NCI-H128 (cell line): ENCODE measurements around the gene AMPH.

ENCODE experiments used
- DNase-seq: peaks from one replicate; lab custom pipeline; 2025; ENCODE audit not compliant: unreplicated experiment; lab: John Stamatoyannopoulos, UW

Gene AMPH

DNA sequence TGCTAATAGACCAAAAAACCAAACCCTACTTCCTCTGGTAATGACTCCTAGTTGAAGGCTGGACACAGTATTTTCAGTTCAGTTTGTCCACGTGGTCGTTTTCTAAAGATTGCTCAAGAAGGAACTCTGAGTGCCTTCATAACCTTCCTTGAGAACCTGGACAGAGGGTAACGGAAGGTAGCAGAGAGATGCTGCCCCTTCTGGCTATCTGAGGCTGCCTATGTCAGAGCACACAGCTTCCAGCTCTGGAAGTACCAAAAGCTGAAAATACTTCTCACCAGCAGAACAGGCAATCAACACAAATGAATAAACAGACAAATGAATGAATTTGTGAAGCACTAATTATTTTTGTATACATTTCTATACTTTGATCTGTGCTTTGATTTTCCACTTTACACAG lies 85.2 kb downstream of the AMPH start:
- no peak for DNase-seq

DNA sequence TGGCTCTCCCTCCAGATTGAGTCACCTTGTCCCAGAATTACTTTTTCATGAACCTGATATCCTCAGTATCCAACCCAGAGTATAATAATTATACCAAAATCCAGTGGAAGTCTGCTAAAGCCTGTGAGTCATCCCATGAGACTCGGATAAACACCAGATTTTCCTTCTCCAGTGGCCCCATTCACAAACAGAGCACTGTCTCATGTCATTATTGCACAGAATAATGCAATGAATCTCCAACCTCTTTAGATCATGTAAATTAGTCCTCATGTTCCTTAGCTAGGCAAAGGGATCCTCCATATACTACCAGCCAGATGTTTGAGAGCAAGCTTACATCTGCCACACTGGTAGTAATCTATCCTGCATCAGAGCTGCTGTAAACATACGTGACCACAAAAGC lies 89.0 kb downstream of the AMPH start:
- DNase-seq, result no peak

DNA sequence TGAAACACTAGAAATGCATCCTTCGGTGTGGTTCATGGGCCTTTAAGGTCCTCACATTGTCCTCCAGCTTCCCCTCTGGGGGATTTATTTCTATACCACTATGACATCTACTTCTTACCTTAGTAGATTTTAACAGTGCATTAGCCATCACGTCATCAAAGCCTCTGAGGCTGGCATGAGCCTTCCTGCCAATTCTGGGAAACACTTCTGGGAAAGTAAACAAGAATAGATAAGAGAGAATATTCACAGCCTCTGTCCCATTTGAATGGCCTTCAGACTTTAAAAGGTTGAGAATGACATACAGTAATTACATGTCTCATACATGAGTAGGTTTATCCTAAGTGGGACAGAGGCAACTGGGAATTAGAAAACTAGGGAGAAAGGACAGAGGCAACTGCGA lies 89.7 kb downstream of the AMPH start:
- no peak for DNase-seq

DNA sequence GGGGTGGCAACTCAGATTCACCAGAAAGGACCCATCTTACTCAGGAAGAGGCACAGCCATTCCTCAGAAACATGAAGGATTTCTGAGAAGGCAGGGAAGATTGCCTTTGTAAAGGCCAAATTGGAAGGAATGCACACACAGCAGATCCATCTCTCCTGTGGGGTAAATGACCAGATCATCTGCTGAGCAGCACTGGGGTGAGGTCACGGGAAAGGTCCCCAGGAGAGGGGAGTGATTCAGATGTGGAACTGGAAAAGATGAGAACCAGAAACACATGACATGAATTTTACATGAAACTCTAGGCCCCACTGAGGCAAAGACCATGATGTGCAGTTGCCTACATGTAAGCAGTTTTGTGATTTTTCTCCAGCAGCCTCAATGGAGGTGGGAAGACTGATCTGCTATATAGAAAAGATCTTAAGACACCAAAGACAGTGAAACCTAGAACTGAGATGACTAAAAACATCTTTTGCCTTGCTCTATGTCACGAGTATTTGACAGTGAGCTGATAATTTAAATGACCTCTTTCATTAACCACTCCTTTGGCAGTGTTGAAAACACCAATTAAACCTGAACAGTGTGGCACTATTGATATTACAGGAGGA lies 91.6 kb downstream of the AMPH start:
- DNase-seq, result no peak

DNA sequence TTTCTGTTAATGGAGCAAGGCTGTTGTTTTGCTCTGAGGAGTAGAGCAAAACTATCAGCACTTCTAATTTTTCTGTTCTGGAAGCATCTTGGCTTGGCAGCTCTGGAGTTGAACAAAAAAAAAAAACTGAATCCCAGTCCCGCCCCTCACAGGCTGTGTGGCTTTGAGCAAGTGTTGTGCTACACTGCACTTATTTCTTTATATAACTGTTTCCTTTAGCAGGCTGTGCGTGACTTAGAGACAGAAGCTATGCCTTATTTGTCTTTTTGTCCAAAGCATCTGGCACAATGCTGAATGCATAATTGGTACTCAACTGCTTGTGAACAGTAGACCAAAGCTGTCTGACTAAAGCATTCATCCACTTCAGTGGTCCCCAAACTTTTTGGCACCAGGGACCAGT lies 96.1 kb downstream of the AMPH start:
- DNase-seq, result no peak

DNA sequence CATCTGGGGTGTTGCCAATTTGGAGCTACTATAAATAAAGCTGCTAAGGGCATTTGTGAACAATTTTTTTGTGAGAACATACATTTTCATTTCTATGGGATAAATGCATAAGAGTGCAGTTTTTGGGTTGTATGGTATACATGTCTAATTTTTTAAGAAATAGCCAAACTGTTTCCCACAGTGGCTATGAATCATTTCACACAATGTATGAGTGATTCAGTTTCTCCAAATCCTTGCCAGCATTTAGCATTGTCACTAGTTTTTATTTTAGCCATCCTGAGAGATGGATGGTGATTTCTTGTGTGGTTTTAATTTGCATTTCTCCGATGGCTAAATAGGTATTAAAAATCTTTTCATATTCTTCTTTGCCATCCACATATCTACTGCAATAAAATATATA lies 105.3 kb downstream of the AMPH start:
- no peak for DNase-seq

DNA sequence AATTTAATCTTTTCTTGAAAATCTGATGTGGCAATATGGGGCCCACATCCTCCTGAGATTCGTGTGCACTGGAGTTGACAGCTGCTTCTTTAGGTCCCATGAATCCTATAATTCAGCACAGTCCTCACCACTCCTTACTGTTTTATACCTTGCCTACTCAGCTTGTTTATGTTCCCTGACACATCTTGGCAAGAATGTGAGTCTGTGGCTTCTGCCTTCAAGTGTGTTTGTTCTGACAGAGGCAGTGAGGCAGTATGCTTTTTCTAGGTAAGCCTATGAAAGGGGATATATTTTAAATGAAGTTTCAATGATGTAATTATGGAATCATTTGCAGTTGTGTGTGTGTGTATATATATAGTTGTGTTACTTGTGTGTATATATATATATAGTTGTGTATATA lies 106.4 kb downstream of the AMPH start:
- no peak for DNase-seq

DNA sequence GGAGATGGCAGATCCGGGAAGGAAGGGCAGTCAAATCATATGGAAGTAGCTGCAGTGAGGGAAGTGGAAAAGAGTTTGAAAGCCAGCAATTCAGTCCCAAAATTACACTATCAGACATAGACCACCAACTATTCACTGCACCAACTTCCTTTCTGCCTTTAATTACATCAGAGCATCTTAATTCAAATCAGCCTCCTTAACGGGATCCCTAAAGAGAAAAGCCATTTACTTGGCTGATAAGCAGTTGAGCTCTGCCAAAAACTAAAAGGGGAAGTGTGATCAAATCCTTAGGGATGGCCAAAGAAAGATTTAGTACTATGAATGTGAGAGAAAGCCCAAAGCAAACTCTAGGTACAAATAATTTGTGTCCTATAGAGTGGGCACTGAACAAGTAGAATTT lies 110.4 kb downstream of the AMPH start:
- DNase-seq, result no peak

DNA sequence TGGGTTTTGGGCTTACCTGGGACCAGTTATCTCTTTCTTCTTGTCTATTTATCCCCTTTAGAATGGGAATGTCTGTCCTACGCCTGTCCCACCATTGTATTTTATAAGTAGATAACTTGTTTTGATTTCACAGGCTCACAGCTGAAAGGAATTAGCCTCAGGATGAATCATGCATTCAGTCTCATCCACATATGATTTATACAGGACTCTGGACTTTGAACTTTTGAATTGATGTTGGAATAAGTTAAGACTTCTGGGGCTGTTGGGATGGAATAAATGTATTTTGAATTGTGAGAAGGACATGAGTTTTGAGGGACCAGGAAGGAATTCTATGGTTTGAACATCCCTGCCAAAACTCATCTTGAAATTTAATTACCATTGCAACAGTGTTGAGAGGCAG lies 112.6 kb downstream of the AMPH start:
- no peak for DNase-seq

DNA sequence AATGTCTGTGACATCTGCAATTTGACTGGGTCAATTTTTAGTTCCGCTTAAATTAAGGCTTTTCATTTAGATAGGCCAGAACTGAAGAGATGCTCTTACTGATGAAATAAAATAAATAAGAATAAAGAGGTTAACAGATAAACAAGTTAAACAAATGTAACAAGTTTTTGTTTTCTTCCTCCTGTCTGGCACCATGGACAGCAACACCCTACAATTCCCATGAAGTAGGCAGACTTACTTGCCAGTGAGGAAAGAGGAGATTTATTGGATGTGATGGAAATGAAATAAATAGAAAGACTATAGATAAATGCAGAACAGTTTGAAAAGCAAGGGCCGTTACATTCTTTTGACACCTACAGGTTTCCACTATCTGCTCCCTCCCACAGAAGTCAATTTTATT lies 118.5 kb downstream of the AMPH start:
- DNase-seq, result no peak

DNA sequence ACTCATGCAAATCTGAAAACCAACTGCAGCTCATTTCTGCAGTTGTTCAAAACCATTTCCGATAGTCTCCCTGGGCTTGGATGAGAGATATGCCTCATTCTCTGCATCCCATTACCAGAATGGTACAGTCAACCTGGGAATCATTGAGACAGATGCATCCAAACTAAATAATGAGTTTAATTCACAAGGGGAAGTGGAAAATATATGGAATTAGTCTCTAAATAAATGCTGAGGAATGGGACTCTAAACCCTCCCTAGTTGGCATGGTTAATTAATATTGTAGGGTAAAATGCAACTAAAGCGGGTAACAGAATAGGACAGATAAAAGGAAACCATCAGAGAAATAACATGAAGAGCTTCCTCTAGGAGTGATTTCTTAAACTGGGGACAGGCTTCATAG lies 118.9 kb downstream of the AMPH start:
- no peak for DNase-seq

DNA sequence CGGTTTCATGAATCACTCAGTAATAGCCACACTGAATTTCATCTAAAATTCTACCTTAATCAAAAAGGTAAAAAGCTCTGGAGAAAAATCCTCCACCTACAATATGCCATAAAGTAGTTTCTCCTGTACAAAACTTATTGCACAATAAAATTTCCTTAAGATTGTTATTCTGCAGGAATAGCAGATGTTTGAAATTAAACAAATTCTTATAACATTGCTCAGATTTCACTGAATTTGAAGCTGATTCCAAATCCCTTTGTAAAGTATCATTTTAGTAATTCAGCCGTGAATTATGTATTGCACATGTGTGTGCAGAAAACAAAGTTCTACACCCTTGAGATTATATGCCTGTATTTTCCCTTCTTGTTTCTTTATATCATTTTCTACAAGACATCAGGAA lies 123.8 kb downstream of the AMPH start:
- no peak for DNase-seq

DNA sequence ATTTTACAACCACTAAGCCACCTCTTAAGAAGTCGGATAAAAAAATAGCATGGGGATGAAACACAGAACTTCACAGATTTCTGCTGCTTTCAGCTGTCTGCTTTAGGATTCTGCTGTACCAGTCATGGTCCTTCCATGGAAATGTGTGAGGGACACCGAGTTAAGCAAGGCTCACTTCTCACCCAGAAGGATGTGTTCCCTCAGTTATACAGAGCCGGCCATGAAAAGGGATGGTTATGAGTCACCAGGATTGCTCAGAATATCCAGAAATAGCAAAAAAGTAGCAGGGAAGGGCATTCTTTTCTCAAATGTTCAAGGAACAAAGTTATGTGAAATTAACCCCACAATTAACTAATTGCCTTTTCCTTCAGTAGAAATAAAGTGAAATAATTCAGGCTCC lies 124.4 kb downstream of the AMPH start:
- no peak for DNase-seq

DNA sequence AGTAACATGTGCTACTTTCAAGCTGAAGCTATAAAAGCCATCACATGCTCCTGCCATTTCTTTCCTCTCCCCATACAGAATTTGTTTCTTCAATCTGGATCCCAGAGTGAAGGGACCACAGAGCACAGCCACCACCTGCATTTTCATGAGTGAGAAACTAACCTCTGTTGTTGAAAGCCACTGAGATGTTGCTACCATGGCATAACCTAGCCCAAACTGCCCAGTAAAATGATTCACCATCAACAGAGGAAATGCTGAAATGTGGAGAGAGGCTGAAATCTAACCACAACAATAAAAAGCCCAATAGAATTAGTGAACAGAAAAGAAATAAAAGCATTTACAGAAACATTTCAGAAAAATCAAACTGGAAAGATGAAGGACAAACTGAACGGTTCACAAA lies 125.2 kb downstream of the AMPH start:
- DNase-seq, result no peak

DNA sequence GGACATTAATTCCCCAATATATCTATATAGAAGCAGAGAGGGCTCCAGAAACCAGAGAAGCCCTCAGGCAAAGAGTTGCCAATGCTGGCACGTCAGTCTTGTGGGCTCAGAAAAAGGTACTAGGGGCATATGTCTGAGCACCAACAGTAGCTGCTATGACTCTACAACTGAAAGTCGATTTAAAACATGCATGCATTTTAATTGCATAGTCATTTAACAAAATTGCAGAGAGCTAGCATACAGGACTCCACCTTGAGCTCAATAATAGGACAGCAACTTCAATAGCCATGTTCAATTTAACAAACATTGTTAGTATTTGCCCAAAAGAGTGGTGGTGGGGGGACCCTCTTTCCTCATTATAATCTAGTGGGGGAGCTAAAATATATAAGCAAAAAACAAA lies 126.5 kb downstream of the AMPH start:
- DNase-seq, result no peak

DNA sequence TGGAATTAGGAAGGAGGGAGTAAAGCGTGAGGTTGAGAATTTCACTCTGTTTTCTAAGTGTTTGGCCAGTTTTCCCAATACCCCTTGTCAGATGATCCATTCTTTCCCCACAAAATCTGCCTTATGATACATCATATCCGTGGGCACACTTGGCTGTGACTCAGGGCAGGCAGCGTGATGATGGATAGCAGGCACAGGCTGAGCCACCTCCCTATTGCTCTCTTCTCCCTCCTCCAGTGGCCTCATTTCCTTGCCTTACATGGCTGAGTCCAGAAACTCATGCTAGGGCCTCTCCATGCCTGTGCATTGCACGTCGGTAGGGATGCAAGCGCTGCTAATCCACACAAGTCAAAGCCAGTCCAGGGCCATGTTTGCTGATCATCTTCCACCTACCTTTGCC lies 128.3 kb downstream of the AMPH start:
- DNase-seq, result no peak

DNA sequence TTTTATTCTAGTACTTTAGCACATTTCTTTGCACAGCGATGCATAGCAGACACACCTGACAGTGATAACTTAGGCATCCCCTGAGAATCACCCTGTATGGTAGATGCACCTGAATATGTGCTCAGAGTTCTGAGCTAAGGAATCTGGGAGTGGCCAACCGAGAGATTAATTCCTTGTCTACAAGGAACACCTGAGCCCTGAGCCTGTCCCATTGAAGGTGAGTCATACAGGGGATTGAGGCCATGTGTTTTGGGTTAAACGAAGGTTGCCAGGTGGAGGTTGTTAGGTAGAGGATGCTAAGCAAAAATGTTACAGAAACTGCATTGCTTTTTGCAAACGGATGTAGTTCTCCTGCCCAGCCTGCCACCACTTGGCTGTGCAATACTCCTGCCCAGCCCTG lies 128.9 kb downstream of the AMPH start:
- no peak for DNase-seq

DNA sequence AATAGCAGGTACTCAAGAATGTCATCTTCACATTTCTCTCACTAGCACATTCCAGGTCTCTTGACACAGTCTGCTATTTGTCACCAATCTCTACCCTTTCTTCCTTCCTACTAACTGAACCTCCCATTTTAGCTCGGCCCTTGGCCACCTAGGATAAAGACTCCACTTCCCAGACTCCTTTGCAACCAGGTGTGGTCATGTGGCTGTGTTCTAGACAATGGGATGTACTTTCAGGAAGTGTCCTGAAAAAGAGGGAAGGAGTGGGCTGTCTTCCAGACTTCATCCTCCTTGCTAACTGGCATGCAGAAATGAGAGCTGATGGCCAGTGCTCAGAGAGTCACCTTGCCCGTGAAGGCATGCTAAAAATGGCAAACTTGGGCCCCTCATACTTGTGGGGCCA lies 139.2 kb downstream of the AMPH start:
- DNase-seq, result no peak

DNA sequence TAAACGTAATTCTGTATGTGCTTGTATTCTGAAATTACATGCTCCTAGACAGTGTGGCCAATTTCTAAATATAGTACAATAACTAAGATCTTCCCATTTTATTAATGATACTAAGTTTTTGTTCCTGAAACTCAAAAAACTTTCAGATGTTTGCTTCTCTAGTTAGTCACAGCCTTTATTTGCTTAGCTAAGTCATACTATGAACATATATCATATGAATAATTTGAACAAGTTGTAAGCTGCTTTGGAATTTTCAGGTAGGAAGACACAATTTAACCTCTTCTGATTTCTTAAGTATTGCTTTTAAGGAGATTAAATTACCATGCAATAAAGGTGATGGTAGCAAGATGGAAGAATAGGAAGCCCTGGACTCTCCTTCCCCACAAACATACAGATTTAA lies 148.7 kb downstream of the AMPH start:
- no peak for DNase-seq

DNA sequence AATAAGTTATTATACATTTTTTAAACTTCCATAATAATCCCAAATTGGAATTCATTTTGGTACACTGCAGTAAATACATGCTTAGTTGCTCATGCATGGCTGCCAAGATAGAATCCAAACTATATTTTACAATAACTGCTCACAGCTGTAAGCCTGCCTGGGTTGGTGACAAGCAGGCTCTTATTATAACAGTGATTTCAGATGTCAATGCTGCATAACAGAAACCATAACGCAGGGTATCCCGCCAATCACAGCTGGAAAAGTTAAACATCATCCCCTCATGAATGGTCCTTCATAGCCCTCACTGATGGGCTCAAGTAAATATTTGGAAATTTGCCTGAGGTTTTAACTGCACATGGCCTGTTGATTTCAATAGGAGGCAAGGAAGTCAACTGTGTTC lies 149.8 kb downstream of the AMPH start:
- DNase-seq, result peak; percentile 39

DNA sequence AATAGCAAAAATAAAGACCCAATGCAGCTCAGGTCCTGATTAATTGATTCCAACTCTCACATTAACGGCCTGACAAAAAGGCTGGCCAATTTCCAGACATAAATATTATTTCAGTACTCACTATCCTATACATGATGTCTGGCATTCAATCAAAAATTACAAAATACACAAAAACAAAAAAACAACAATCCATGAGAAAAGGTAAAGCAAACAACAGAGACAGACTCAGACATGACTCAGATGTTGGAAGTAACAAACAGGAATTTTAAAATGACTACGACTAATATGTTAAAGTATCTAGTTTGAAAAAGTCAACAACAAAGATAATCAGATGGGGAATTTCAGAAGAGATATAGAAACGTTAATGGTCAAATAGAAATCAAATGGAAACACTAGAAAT lies 152.8 kb downstream of the AMPH start:
- DNase-seq, result no peak

DNA sequence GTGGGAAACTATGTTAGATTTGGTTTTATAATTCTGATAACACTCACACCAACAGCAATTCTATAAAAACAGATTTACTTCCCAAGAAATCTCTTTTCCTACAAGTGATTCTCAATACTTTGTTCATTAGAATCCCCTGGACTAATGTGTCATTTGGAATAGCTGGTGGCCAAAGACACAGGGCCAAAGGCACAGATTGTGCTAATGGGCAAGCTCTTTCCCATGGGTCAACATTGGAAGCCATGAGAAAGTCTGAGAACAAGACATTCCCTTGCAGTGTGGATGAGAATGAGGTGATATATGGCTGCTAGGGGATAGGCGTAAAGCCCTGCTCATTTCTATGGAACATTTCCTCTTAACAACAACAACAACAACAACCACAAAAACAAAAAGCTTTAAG lies 153.8 kb downstream of the AMPH start:
- no peak for DNase-seq

DNA sequence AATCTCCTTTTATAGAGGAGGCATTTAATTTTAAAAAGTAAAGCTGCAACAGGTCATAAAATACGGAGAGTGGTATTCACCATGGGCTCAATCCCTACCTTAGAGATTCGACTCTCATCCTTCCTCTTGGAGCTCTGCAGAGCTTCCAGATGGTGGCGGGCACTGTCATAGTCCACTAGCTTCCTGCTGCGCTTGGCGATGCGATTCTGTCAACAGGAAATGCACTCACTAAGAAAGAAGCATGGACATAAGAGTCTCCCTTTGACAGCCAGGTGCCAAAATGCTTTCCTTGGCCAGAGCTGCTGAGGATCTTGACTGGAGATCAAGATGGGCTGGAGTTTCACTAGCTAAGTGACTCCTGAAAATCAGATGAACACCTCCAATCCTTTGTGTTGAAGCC lies 154.4 kb downstream of the AMPH start:
- no peak for DNase-seq

DNA sequence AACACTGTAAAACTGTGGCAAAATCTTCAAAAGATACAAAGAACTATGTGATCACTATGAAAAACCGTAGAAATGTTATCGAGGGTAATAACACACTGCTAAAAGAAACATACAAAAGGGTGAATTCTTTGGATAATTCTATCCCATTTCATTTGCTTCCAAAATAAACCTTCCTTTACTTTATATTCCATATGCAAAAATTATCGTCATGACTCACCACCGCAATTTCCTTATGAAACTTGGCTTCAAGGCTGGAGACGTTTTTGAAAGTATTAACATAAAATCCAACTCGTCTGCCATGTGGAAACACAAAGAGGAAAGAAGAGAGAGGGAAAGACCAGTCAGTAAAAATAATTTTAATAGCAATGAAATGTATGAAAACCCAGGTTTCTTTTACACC lies 165.2 kb downstream of the AMPH start:
- DNase-seq, result no peak
